Caco-2 (cell line): ENCODE data around the gene TMEM238L. TPM values are rescaled to one million over a fixed set of nuclear protein-coding genes. Genes with fewer than 3 reads are reported as not detected.

Experiments used
- BruUV-seq: library from RNA; stranded (reverse); fragments of 400-500 nt; replicated peaks from 2 replicates; lab custom pipeline; 2021; lab: Mats Ljungman, UMichigan
- CTCF ChIA-PET: fragments of 300-600 bp; sonication (Branson Sonifier 250); formaldehyde crosslinking; loops from one replicate; lab custom pipeline; 2022; ENCODE audit warnings: antibody characterized with exemption; lab: Charles Lee
- POLR2A ChIA-PET: fragments of 300-600 bp; sonication (Branson Sonifier 250); formaldehyde crosslinking; loops from one replicate; lab custom pipeline; 2022; ENCODE audit warnings: antibody characterized with exemption; lab: Charles Lee
- DNase-seq, 2 experiments: peaks; one replicate each; pipeline versions ENCODE4 v3.0.0 to v3.0.0-alpha.2; 2020 to 2022
- H3K27me3 ChIP-seq: replicated peaks from 2 replicates; pipeline ENCODE4 v1.6.0; 2011; ENCODE audit warnings: low read length; ENCODE audit not compliant: control insufficient read depth, insufficient read depth
- H3K36me3 ChIP-seq: 2 replicates; pipeline ENCODE4 v1.5.1; 2011; ENCODE audit warnings: low read length; ENCODE audit not compliant: control insufficient read depth, insufficient read depth
- H3K4me1 ChIP-seq: fragments of 250-450 bp; sonication (Bioruptor Pico); 2 replicates; pipeline ENCODE4 v1.5.1; 2020; ENCODE audit warnings: mild to moderate bottlenecking
- H3K4me3 ChIP-seq: 2 replicates; pipeline ENCODE4 v1.5.1; 2011; ENCODE audit warnings: low read depth, mild to moderate bottlenecking, control low read depth, low read length
- H3K9me3 ChIP-seq: fragments of 250-450 bp; sonication (Bioruptor Pico); 2 replicates; pipeline ENCODE4 v1.5.1; 2020; ENCODE audit warnings: mild to moderate bottlenecking, moderate library complexity
- H3K27ac Mint-ChIP-seq: one replicate; pipeline ENCODE4 v1.8.0; 2022; ENCODE audit warnings: mixed read lengths; ENCODE audit not compliant: unreplicated experiment
- H3K27me3 Mint-ChIP-seq: one replicate; pipeline ENCODE4 v1.8.0; 2022; ENCODE audit warnings: mixed read lengths; ENCODE audit not compliant: insufficient read depth, unreplicated experiment
- H3K36me3 Mint-ChIP-seq: one replicate; pipeline ENCODE4 v1.8.0; 2022; ENCODE audit warnings: mild to moderate bottlenecking, mixed read lengths; ENCODE audit not compliant: insufficient read depth, unreplicated experiment
- H3K4me1 Mint-ChIP-seq: one replicate; pipeline ENCODE4 v1.8.0; 2022; ENCODE audit warnings: low read depth, mixed read lengths; ENCODE audit not compliant: unreplicated experiment
- H3K4me3 Mint-ChIP-seq: one replicate; pipeline ENCODE4 v1.8.0; 2022; ENCODE audit warnings: mild to moderate bottlenecking, moderate library complexity, mixed read lengths; ENCODE audit not compliant: unreplicated experiment
- H3K9me3 Mint-ChIP-seq: one replicate; pipeline ENCODE4 v1.8.0; 2022; ENCODE audit warnings: mixed read lengths; ENCODE audit not compliant: unreplicated experiment
- CTCF ChIP-seq, 2 experiments: fragments of 200-600 bp in 1 of 2; IDR thresholded peaks; 1 replicate in 1 of 2; 2 replicates in 1 of 2; pipeline versions ENCODE4 v1.5.1 to v1.8.0; 2011 to 2022; ENCODE audit warnings: antibody characterized with exemption in 1 of 2, control low read depth in 1 of 2, inconsistent platforms in 1 of 2, low read depth in 1 of 2, low read length in 1 of 2, mild to moderate bottlenecking in 1 of 2, moderate library complexity in 1 of 2; ENCODE audit not compliant: insufficient read depth in 1 of 2, severe bottlenecking in 1 of 2, unreplicated experiment in 1 of 2
- intact Hi-C: fragments of 100-400 bp; cut with micrococcal nuclease; formaldehyde crosslinking; loops from one replicate; pipeline ENCODE4 v1.10.0; 2022; ENCODE audit not compliant: unreplicated experiment
- total RNA-seq: library from RNA; stranded (reverse); gene quantifications from 2 replicates; pipeline ENCODE4 v1.2.3, GENCODE V29; 2022

TMEM238L gene
- total RNA-seq, 1 experiment from 2014 or later, result not detected

- H3K4me3 Mint-ChIP-seq, result no peak overlapping the region
- Histone ChIP-seq H3K36me3 (no peaks in the 10 kb centered on the region), H3K4me1 (peaks cover 5% of the 10 kb centered on the region), H3K4me3 (no peak overlapping the region), H3K27me3 (no peaks in the 10 kb centered on the region), H3K9me3 (no peaks in the 10 kb centered on the region)
- intact Hi-C loops, result no loop called here
- TF ChIP-seq CTCF (IDR thresholded peaks at IDR 0.05; ENCODE audit: insufficient read depth in 1 of 2, low read depth in 1 of 2, low read length in 1 of 2, severe bottlenecking in 1 of 2, unreplicated experiment in 1 of 2), result no peak
- DNase-seq, result no peak
- no peak overlapping the region for H3K27ac Mint-ChIP-seq
- BruUV-seq, result no TSS peak
- H3K36me3 Mint-ChIP-seq, result no peaks in the 10 kb centered on the region
- ChIA-PET CTCF (no interaction called here), POLR2A (no interaction called here)
- no peaks in the 10 kb centered on the region for H3K27me3 Mint-ChIP-seq
- no peaks in the 10 kb centered on the region for H3K9me3 Mint-ChIP-seq
- peaks cover 7% of the 10 kb centered on the region for H3K4me1 Mint-ChIP-seq
These were observed 27.5 kb downstream of the TMEM238L start for GRCh38 chr17:10776381-10776780.

DNA sequence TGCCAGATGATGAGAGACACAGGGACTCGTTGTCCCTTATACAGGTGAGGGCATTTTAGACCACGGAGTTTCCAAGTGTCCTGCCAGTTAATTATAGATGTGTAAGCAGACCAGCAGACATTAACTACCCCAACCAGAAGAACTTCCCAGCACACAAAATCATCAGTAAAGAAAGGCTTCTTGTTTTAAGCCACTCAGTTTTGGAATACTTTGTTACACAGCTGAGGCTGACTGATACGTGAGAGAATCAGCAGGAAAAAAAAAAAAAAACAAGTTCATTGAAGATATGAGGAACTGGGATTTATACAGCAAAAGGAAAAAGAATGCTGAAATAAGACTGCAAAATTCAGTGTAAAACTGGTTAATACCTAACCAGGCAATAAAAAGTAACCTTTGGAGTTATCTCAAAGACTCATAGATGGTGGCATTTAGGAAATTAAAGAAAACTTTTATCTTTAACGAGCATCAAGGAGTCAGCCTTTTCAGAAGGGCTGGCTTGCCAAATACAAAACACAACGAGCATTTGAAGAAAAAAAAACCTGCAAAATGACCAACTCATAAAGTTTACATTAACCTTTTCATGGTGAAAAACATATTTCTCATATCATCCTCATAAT, 28.1 kb downstream of the TMEM238L start:
- Mint-ChIP-seq H3K4me1 (peaks cover 7% of the 10 kb centered on the region), H3K27ac (no peak overlapping the region), H3K9me3 (no peaks in the 10 kb centered on the region), H3K27me3 (no peaks in the 10 kb centered on the region), H3K36me3 (no peaks in the 10 kb centered on the region), H3K4me3 (no peak overlapping the region)
- H3K4me1 ChIP-seq, result peaks cover 5% of the 10 kb centered on the region
- H3K36me3 ChIP-seq, result no peaks in the 10 kb centered on the region
- ChIA-PET CTCF (no interaction called here), POLR2A (no interaction called here)
- DNase-seq, result no peak
- TF ChIP-seq CTCF (IDR thresholded peaks at IDR 0.05; ENCODE audit: insufficient read depth in 1 of 2, low read depth in 1 of 2, low read length in 1 of 2, severe bottlenecking in 1 of 2, unreplicated experiment in 1 of 2), result no peak
- BruUV-seq, result no TSS peak
- H3K27me3 ChIP-seq, result no peaks in the 10 kb centered on the region
- intact Hi-C loops, result no loop called here
- no peak overlapping the region for H3K4me3 ChIP-seq
- H3K9me3 ChIP-seq, result no peaks in the 10 kb centered on the region

- H3K4me1 ChIP-seq, result peaks cover 5% of the 10 kb centered on the region
- Mint-ChIP-seq H3K4me1 (peaks cover 7% of the 10 kb centered on the region), H3K9me3 (no peaks in the 10 kb centered on the region), H3K36me3 (no peaks in the 10 kb centered on the region), H3K27me3 (no peaks in the 10 kb centered on the region), H3K27ac (no peak overlapping the region), H3K4me3 (no peak overlapping the region)
- TF ChIP-seq CTCF (IDR thresholded peaks at IDR 0.05; ENCODE audit: insufficient read depth in 1 of 2, low read depth in 1 of 2, low read length in 1 of 2, severe bottlenecking in 1 of 2, unreplicated experiment in 1 of 2), result no peak
- H3K9me3 ChIP-seq, result no peaks in the 10 kb centered on the region
- H3K27me3 ChIP-seq, result no peaks in the 10 kb centered on the region
- POLR2A ChIA-PET, result no interaction called here
- BruUV-seq, result no TSS peak
- no peak for DNase-seq
- H3K4me3 ChIP-seq, result no peak overlapping the region
- CTCF ChIA-PET, result no interaction called here
- no peaks in the 10 kb centered on the region for H3K36me3 ChIP-seq
- intact Hi-C loops, result no loop called here
These were observed 28.8 kb downstream of the TMEM238L start for GRCh38 chr17:10775058-10775457.
